ENCODE data around the gene CAPN1. TPM values are rescaled to one million over a fixed set of nuclear protein-coding genes. Genes with fewer than 3 reads are reported as not detected.

Gene CAPN1
- total and polyA plus RNA-seq, 11 donors: 67.8 to 139 (median 86.1) TPM

GRCh38 chr11:65163684-65164083, 18.0 kb upstream of the CAPN1 start:
- no peaks in the 10 kb centered on the region for H3K27me3 ChIP-seq
- no peak for TF ChIP-seq POLR2A (IDR thresholded peaks at IDR 0.05)
- TF ChIP-seq CTCF (IDR thresholded peaks at IDR 0.05): no peak
- 83 to 94% (median 85%) methylated on average over 2 of the region's 2 CpGs for WGBS, 4 donors
- H3K4me1 ChIP-seq: no peaks in the 10 kb centered on the region
- no peak for DNase-seq
- ATAC-seq: no peak
- intact Hi-C loops (cut with DNase I): no loop called here
- no peaks in the 10 kb centered on the region for H3K9me3 ChIP-seq
- no peaks in the 10 kb centered on the region for H3K36me3 ChIP-seq
- no peak overlapping the region for H3K4me3 ChIP-seq
- H3K27ac ChIP-seq: no peak overlapping the region

- Histone ChIP-seq H3K27me3 (no peaks in the 10 kb centered on the region), H3K27ac (peak overlapping the region in 1 of 12 donors; percentile 25), H3K4me1 (peaks cover 0 to 7% (median 0%) of the 10 kb centered on the region in 12 donors), H3K9me3 (no peaks in the 10 kb centered on the region), H3K36me3 (no peaks in the 10 kb centered on the region), H3K4me3 (peak overlapping the region in 7 of 12 donors; percentile 3 to 43 (median 23))
- DNase-seq (no peak), ATAC-seq (no peak)
- intact Hi-C loops (cut with DNase I): no loop called here
- TF ChIP-seq POLR2A (IDR thresholded peaks at IDR 0.05) (no peak), CTCF (IDR thresholded peaks at IDR 0.05) (no peak)
- 54 to 61% (median 59%) methylated on average over 31 of the region's 31 CpGs for WGBS, 4 donors
These were observed 16.1 kb upstream of the CAPN1 start for GRCh38 chr11:65165410-65166317.

GRCh38 chr11:65166893-65167292, 14.8 kb upstream of the CAPN1 start:
- WGBS, 4 donors: 82 to 86% (median 83%) methylated on average over 3 of the region's 3 CpGs
- H3K4me3 ChIP-seq: no peak overlapping the region
- no peak for TF ChIP-seq CTCF (IDR thresholded peaks at IDR 0.05)
- no peak for TF ChIP-seq POLR2A (IDR thresholded peaks at IDR 0.05)

GRCh38 chr11:65167656-65168055, 14.1 kb upstream of the CAPN1 start:
- 85 to 91% (median 87%) methylated on average over 3 of the region's 3 CpGs for WGBS, 4 donors
- DNase-seq (no peak), ATAC-seq (no peak)
- Histone ChIP-seq H3K4me1 (peaks cover 0 to 7% (median 0%) of the 10 kb centered on the region in 12 donors), H3K4me3 (no peak overlapping the region), H3K36me3 (no peaks in the 10 kb centered on the region), H3K9me3 (no peaks in the 10 kb centered on the region), H3K27ac (no peak overlapping the region), H3K27me3 (no peaks in the 10 kb centered on the region)
- intact Hi-C loops (cut with DNase I): no loop called here
- no peak for TF ChIP-seq POLR2A (IDR thresholded peaks at IDR 0.05)
- TF ChIP-seq CTCF (IDR thresholded peaks at IDR 0.05): no peak

More at GRCh38 chr11:65166893-65167292, 14.8 kb upstream of the CAPN1 start:
- Histone ChIP-seq H3K9me3 (no peaks in the 10 kb centered on the region), H3K4me1 (peaks cover 0 to 7% (median 0%) of the 10 kb centered on the region in 12 donors), H3K27ac (no peak overlapping the region), H3K27me3 (no peaks in the 10 kb centered on the region), H3K36me3 (no peaks in the 10 kb centered on the region)
- intact Hi-C loops (cut with DNase I): no loop called here
- no peak for DNase-seq
- ATAC-seq: no peak

Measured in heart left ventricle (tissue), 16 donors.